IPS-18a (cell line): ENCODE measurements around the gene OLFML3.
"Not testable (repeated sequence)": the region's sequence is repeated elsewhere in the genome, so short reads cannot be mapped to it uniquely, and the experiment has no call there.

ENCODE experiments used
- H3K27ac ChIP-seq: one replicate; pipeline ENCODE4 v1.5.1; 2013; ENCODE audit warnings: low read length
- H3K27me3 ChIP-seq: one replicate; pipeline ENCODE4 v1.6.1; 2013; ENCODE audit warnings: mild to moderate bottlenecking, low read length; ENCODE audit not compliant: control insufficient read depth, insufficient read depth
- H3K36me3 ChIP-seq: one replicate; pipeline ENCODE4 v1.6.1; 2013; ENCODE audit warnings: low read depth, low read length; ENCODE audit not compliant: control insufficient read depth
- H3K4me1 ChIP-seq: one replicate; pipeline ENCODE4 v1.6.1; 2013; ENCODE audit warnings: low read depth, low read length; ENCODE audit not compliant: control insufficient read depth
- H3K4me3 ChIP-seq: one replicate; pipeline ENCODE4 v1.5.1; 2013; ENCODE audit warnings: low read length
- H3K9ac ChIP-seq: one replicate; pipeline ENCODE4 v1.6.1; 2013; ENCODE audit warnings: mild to moderate bottlenecking, low read length, moderate library complexity
- H3K9me3 ChIP-seq: one replicate; pipeline ENCODE4 v1.6.1; 2013; ENCODE audit warnings: low read depth, low read length; ENCODE audit not compliant: control insufficient read depth

OLFML3 gene

DNA sequence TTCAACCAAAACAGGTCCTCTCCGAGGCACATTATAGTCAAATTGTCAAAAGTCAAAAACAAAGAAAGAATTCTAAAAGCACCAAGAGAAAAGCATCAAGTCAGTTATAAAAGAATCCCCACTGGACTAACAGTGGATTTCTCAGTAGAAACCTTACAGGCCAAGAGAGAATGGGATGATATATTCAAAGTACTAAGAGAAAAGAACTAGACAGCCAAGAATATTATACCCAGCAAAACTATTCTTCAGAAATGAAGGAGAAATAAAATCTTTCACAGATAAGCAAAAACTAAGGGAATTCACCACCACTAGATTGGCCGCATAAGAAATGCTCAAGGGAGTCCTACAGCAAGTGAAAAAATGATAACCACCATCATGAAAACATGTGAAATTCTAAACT, 16.1 kb downstream of the OLFML3 start:
- Histone ChIP-seq H3K4me1 (no peaks in the 10 kb centered on the region), H3K27me3 (no peaks in the 10 kb centered on the region), H3K36me3 (no peaks in the 10 kb centered on the region), H3K9ac (no peak overlapping the region), H3K4me3 (no peak overlapping the region), H3K27ac (no peak overlapping the region), H3K9me3 (peaks cover 5% of the 10 kb centered on the region)

- H3K36me3 ChIP-seq, result no peaks in the 10 kb centered on the region
- H3K27me3 ChIP-seq, result no peaks in the 10 kb centered on the region
- peaks cover 5% of the 10 kb centered on the region for H3K9me3 ChIP-seq
- H3K4me3 ChIP-seq, result no peak overlapping the region
- H3K4me1 ChIP-seq, result peaks cover 12% of the 10 kb centered on the region
- H3K27ac ChIP-seq, result no peak overlapping the region
- no peak overlapping the region for H3K9ac ChIP-seq
Measured at GRCh38 chr1:113998361-113998760, 19.1 kb downstream of the OLFML3 start.

DNA sequence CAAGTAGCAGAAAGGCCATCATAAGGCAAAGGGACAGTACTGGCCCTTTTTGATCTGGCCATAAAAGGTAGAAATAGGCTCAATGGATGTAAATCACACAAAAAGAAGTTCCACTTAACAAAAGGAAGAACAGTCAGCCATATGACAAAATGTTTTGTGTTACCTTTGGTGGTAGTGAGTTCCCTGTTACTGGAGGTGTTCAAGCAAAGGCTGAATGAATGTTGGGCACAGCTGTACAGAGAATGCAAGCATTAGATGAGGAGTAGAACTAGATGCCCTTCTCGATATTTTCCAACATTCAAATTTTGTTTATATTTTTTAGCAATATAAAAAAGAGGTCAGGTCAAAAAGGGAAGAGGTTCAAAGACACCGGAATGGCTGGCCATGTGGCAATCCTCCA, 20.0 kb downstream of the OLFML3 start:
- H3K4me1 ChIP-seq, result peaks cover 15% of the 10 kb centered on the region
- H3K27me3 ChIP-seq, result no peaks in the 10 kb centered on the region
- no peaks in the 10 kb centered on the region for H3K36me3 ChIP-seq
- H3K27ac ChIP-seq, result no peak overlapping the region
- H3K4me3 ChIP-seq, result no peak overlapping the region
- H3K9ac ChIP-seq, result no peak overlapping the region
- H3K9me3 ChIP-seq, result peaks cover 5% of the 10 kb centered on the region

DNA sequence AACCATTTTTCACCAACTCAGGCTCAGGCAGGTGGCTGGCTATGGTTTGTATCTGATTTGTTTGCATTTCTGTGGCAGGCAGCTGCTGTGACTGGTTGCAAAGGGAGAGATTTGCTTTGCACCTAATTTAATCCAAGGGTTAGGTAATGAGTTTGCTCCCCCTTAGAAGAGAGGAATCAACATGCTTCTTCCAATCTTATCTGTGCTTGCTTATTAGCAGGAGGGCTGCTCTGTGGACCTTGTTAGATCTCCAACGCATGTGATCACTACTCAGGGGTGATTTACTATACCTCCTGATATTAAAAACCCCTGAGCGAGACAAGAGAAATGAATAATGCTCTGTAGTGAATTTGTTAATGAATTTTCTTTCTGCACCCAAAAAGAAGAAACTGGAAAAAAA, 20.5 kb downstream of the OLFML3 start:
- Histone ChIP-seq H3K4me1 (peaks cover 15% of the 10 kb centered on the region), H3K9me3 (peaks cover 5% of the 10 kb centered on the region), H3K4me3 (no peak overlapping the region), H3K27ac (no peak overlapping the region), H3K9ac (no peak overlapping the region), H3K27me3 (no peaks in the 10 kb centered on the region), H3K36me3 (no peaks in the 10 kb centered on the region)

DNA sequence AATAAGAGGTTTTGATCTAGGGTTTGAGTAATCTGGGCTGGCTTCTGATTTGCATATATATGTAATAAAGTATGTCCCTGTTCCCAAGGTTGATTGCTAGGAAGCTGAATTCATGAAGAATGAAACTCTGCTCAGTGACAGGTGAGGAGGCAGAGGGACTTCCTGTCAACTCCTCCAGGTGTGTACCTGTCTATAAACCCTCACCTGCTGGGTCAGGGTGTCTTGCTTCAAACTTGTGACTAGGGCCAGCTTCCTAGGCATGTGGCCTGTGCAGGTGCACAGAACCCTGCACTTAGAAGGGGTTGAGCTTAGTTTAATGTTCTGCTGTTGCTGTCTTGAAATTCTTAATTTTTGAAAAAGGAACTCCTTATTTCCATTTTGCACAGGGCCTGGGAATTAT, 21.1 kb downstream of the OLFML3 start:
- H3K4me3 ChIP-seq, result no peak overlapping the region
- H3K4me1 ChIP-seq, result peaks cover 15% of the 10 kb centered on the region
- H3K9ac ChIP-seq, result no peak overlapping the region
- peaks cover 5% of the 10 kb centered on the region for H3K9me3 ChIP-seq
- no peak overlapping the region for H3K27ac ChIP-seq
- no peaks in the 10 kb centered on the region for H3K36me3 ChIP-seq
- H3K27me3 ChIP-seq, result no peaks in the 10 kb centered on the region

DNA sequence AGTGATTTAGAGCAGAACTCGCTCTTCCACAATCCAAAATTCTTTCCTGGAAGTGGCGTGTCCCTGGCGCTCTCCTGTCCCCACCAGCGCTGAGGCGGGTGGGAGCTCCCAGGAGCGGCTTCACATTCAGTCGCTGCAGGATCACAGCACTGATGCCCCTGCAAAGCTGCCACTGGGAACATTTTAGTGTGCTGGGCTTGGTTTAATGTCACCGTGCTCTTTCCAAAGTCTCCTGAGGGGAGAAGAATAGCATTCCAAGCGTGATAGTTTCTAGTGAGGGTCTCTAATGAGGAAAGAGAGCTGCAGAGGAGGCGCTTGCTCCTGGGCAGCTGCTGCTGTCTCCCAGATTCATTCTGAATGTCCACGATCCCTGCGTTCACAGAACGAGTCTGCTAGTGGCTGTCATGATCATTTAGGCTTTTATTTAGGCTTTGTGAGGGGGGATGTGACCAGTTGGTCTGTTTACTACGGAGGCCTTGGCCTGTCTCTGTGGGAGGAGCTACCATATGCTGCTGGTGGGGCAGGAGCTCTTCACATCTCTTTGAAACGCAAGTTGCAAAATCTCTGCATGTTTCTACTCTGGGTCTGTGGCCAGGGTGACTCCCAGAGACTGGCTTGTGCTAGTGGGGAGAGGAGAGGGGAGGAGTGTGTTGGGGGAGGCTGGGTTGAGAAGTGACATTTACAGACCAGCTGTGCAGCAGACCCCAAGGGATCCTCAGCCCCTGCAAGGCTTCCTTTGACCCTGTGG, 23.4 kb downstream of the OLFML3 start:
- no peak overlapping the region for H3K9ac ChIP-seq
- no peak overlapping the region for H3K27ac ChIP-seq

DNA sequence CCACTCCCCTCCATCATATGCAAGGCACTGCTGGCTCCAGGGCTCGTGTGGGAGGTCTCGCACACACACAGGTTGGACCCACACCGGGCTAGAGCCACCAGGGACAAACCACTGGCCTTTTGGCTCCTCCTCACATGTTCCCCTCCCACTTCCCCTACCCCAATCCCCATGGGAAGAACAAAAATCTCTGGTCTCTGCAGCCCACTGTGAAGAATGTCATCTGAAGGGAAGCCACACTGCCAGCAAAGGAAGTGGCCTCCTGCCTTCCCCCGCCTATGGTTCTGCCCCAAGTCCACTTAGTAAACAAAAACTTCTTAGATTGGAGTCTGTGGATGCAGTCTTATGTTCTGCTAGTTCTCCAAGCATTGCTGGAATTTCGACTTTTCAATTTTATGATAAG, 24.2 kb downstream of the OLFML3 start:
- no peaks in the 10 kb centered on the region for H3K27me3 ChIP-seq
- no peak overlapping the region for H3K9ac ChIP-seq
- H3K4me1 ChIP-seq, result peaks cover 21% of the 10 kb centered on the region
- no peaks in the 10 kb centered on the region for H3K36me3 ChIP-seq
- no peaks in the 10 kb centered on the region for H3K9me3 ChIP-seq
- no peak overlapping the region for H3K27ac ChIP-seq
- no peak overlapping the region for H3K4me3 ChIP-seq

More for the DNA sequence above, 23.4 kb downstream of the OLFML3 start:
- no peaks in the 10 kb centered on the region for H3K9me3 ChIP-seq
- peaks cover 15% of the 10 kb centered on the region for H3K4me1 ChIP-seq
- no peaks in the 10 kb centered on the region for H3K36me3 ChIP-seq
- no peak overlapping the region for H3K4me3 ChIP-seq
- no peaks in the 10 kb centered on the region for H3K27me3 ChIP-seq

DNA sequence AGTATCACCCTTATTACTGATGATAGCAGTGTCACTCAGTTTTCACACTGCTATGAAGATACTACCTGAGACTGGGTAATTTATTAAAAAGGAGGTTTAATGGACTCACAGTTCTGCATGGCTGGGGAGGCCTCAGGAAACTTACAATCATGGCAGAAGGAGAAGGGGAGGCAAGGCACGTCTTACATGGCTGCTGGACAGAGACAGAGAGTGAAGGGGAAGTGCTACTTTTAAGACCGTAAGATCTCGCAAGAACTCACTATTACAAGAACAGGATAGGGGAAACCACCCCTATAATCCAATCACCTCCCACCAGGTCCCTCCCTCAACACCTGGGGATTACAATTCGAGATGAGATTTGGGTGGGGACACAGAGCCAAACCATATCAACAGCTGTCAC, 27.6 kb downstream of the OLFML3 start:
- peaks cover 32% of the 10 kb centered on the region for H3K4me1 ChIP-seq
- H3K9ac ChIP-seq, H3K27ac ChIP-seq, H3K4me3 ChIP-seq, H3K27me3 ChIP-seq, H3K36me3 ChIP-seq, H3K9me3 ChIP-seq: not testable (repeated sequence)

GRCh38 chr1:114008480-114008941, 29.2 kb downstream of the OLFML3 start:
- no peaks in the 10 kb centered on the region for H3K27me3 ChIP-seq
- H3K4me3 ChIP-seq, result no peak overlapping the region
- no peaks in the 10 kb centered on the region for H3K36me3 ChIP-seq
- no peak overlapping the region for H3K9ac ChIP-seq
- H3K9me3 ChIP-seq, result no peaks in the 10 kb centered on the region
- H3K27ac ChIP-seq, result no peak overlapping the region
- H3K4me1 ChIP-seq, result peaks cover 18% of the 10 kb centered on the region

DNA sequence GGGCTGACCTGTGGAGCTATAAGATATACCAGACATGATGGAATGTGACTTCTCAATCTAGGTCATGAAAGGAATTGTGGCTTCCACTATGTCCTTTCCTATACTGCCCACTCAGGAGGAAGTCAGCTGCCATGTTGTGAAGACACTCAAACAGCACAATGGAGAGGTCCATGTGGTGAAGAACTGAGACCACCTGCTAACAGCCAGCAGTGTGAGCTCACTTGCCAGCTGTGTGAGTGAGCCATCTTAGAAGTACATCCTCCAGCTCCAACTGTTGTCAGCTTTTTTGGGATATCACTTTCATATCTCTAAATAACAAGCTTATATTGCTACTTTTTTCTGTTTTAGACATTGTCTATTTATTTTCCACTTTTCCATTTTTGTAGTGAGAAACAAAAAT, 29.7 kb downstream of the OLFML3 start:
- Histone ChIP-seq H3K36me3 (no peaks in the 10 kb centered on the region), H3K4me3 (no peak overlapping the region), H3K27ac (no peak overlapping the region), H3K4me1 (peaks cover 17% of the 10 kb centered on the region), H3K9me3 (no peaks in the 10 kb centered on the region), H3K9ac (no peak overlapping the region), H3K27me3 (no peaks in the 10 kb centered on the region)

GRCh38 chr1:114009393-114009792, 30.1 kb downstream of the OLFML3 start:
- no peaks in the 10 kb centered on the region for H3K27me3 ChIP-seq
- H3K4me1 ChIP-seq, result peaks cover 17% of the 10 kb centered on the region
- no peaks in the 10 kb centered on the region for H3K9me3 ChIP-seq
- no peak overlapping the region for H3K9ac ChIP-seq
- no peak overlapping the region for H3K4me3 ChIP-seq
- H3K36me3 ChIP-seq, result no peaks in the 10 kb centered on the region
- H3K27ac ChIP-seq, result no peak overlapping the region

DNA sequence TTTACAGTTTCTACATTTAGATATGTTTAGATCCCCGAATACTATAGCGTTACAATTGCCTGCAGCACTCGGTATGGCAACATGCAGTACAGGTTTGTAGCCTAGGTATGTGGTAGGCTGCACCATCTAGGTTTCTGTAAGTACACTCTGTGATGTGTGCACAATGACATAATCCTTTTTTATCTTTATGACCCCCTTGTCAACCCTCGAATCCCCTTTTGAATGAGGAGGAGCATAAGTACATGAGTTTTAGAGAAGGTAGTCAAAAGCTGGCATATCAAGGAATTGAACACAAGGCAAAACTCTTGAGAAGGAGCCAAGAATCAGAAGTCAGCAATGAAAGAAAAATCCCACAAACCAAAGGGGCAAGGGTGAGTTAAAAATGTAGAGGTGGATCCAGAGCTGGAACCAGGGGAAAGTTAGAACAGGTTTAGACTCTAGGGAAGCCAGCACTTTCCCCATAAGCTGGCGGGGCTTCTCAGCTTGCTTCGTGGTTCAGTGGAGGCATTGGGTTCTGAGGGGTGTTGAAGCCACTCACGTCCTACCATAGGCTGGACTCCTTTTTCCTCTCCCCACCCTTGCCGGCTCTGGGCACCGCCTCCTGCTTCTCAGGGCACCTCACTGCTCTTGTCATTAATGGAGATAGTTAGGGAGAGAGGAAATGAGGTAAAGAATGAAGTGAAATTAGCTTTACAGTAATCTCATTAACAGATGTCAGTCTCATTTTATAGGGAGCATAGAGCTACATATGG, 31.3 kb downstream of the OLFML3 start:
- Histone ChIP-seq H3K27me3 (no peaks in the 10 kb centered on the region), H3K9ac (no peak overlapping the region), H3K36me3 (no peaks in the 10 kb centered on the region), H3K9me3 (no peaks in the 10 kb centered on the region), H3K27ac (no peak overlapping the region), H3K4me1 (peaks cover 17% of the 10 kb centered on the region), H3K4me3 (no peak overlapping the region)
